GM18867 (cell line): Measurements from ENCODE around the gene ERC2.

Source experiments
- ATAC-seq: cut with Tn5 transposase; IDR thresholded peaks from one replicate; pipeline ENCODE4 v1.9.1; 2021; ENCODE audit warnings: mild to moderate bottlenecking, moderate library complexity; ENCODE audit not compliant: unreplicated experiment

The ERC2 gene

GRCh38 chr3:55704521-55704920 lies 763.7 kb downstream of the ERC2 start:
- ATAC-seq: no peak

- ATAC-seq: peak; percentile 63
Measured at GRCh38 chr3:55702822-55703221, 765.4 kb downstream of the ERC2 start.

GRCh38 chr3:55701997-55702396 lies 766.3 kb downstream of the ERC2 start:
- ATAC-seq: no peak

GRCh38 chr3:55698831-55699230 lies 769.4 kb downstream of the ERC2 start:
- ATAC-seq: no peak

- ATAC-seq: peak; percentile 53
Measured at GRCh38 chr3:55697177-55697865, 770.9 kb downstream of the ERC2 start.

- no peak for ATAC-seq
Measured at GRCh38 chr3:55692957-55693558, 775.2 kb downstream of the ERC2 start.

GRCh38 chr3:55692295-55692956 lies 775.8 kb downstream of the ERC2 start:
- ATAC-seq: no peak

- no peak for ATAC-seq
Measured at GRCh38 chr3:55691141-55691540, 777.1 kb downstream of the ERC2 start.

- peak; percentile 66 for ATAC-seq
Measured at GRCh38 chr3:55690726-55691125, 777.5 kb downstream of the ERC2 start.

GRCh38 chr3:55690177-55690576 lies 778.1 kb downstream of the ERC2 start:
- ATAC-seq: no peak

GRCh38 chr3:55688154-55688553 lies 780.1 kb downstream of the ERC2 start:
- no peak for ATAC-seq

- ATAC-seq: no peak
Measured at GRCh38 chr3:55687526-55687925, 780.7 kb downstream of the ERC2 start.

GRCh38 chr3:55686426-55687254 lies 781.6 kb downstream of the ERC2 start:
- no peak for ATAC-seq

- no peak for ATAC-seq
Measured at GRCh38 chr3:55683666-55684270, 784.5 kb downstream of the ERC2 start.

- no peak for ATAC-seq
Measured at GRCh38 chr3:55682461-55682860, 785.8 kb downstream of the ERC2 start.

- no peak for ATAC-seq
Measured at GRCh38 chr3:55678546-55679216, 789.6 kb downstream of the ERC2 start.

- ATAC-seq: no peak
Measured at GRCh38 chr3:55676643-55677042, 791.6 kb downstream of the ERC2 start.

GRCh38 chr3:55675478-55675877 lies 792.8 kb downstream of the ERC2 start:
- ATAC-seq: peak; percentile 100

- no peak for ATAC-seq
Measured at GRCh38 chr3:55673764-55674163, 794.5 kb downstream of the ERC2 start.

- no peak for ATAC-seq
Measured at GRCh38 chr3:55669133-55669532, 799.1 kb downstream of the ERC2 start.
